AG09319 (cell line): ENCODE data around the gene TTC28.

Experiments used
- DNase-seq: peaks from one replicate; pipeline ENCODE4 v3.0.0-alpha.2; 2010; ENCODE audit warnings: low read depth; ENCODE audit errors: extremely low read depth
- CTCF ChIP-seq: IDR thresholded peaks from 2 replicates; pipeline ENCODE4 v1.5.1; 2011; ENCODE audit warnings: low read depth, mild to moderate bottlenecking, inconsistent platforms, low read length, moderate library complexity

The TTC28 gene

DNA sequence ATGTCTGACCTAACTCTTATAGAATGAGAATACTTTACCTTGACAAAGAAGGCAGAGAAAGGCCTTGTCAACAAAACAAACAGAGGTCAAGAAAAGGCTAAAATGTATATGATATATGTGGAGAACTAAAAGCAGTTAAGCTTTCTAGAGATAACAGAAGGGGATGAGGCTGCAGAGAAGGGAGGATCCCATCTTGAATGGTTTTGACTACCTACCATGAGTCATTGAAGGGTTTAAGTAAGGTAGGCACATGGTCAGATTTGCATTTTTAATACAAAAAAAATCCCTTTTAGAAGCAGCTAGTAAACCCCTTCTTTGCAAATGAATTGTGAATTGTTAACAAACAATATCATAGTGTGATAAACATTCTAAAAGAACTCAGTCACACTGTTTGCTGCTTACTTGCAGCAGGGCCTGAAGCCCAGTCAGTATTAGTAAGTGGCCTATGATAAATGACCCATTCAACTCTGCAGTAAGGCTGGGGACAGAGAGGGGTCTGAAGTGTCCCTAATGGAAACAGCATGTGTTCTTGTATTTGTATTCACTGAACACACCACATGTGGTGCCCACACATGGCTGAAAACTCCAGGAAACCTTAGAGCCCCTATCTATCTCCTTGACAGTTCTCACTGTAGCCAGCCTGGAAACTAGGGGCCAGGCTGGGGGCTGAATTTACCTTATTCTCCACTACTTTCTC is 431.8 kb downstream of the TTC28 start:
- no peak for DNase-seq
- no peak for TF ChIP-seq CTCF

DNA sequence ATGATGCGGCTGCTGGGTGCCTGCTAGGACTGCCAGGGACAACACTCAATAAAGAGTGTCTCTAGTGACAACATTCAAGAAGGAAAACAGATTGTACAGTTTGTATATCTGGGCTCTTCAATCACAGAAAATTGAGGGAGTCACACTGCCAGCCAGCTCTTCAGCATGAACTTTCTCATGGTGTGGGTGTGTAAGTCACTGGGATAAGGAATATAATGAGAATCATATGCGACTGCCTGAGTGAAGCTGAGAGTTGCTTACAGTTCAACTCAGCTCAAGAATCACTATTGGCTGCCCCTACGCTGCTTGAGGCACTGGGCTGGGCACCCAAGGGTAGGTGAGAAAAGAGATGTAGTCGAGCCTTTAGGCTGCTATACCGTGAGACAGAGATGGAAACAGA is 432.5 kb downstream of the TTC28 start:
- TF ChIP-seq CTCF = no peak
- no peak for DNase-seq

GRCh38 chr22:28246397-28246796 is 433.2 kb downstream of the TTC28 start:
- no peak for TF ChIP-seq CTCF

GRCh38 chr22:28245579-28246224 is 433.9 kb downstream of the TTC28 start:
- DNase-seq = no peak
- TF ChIP-seq CTCF = no peak

More at GRCh38 chr22:28246397-28246796, 433.2 kb downstream of the TTC28 start:
- DNase-seq = no peak

DNA sequence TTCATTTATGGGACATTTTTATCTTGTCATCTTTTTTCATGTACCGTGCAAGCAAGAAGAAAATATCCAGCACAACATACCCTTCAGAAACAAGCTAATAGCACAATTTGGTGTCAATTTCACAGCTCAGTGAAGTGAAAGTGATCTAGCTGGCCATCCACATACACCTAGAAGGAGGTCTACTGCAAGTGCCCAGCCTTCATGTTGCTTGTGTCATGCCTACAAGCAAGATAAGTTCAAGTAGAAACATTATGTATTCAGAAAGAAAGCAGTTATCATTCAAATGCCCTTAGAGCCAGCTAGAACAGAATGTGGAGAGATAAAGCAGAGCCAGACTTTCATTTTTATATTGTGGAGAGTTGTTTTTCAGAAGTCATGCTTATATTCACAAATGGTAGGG is 434.9 kb downstream of the TTC28 start:
- no peak for TF ChIP-seq CTCF
- DNase-seq = no peak

GRCh38 chr22:28243539-28243938 is 436.1 kb downstream of the TTC28 start:
- DNase-seq = no peak
- no peak for TF ChIP-seq CTCF

DNA sequence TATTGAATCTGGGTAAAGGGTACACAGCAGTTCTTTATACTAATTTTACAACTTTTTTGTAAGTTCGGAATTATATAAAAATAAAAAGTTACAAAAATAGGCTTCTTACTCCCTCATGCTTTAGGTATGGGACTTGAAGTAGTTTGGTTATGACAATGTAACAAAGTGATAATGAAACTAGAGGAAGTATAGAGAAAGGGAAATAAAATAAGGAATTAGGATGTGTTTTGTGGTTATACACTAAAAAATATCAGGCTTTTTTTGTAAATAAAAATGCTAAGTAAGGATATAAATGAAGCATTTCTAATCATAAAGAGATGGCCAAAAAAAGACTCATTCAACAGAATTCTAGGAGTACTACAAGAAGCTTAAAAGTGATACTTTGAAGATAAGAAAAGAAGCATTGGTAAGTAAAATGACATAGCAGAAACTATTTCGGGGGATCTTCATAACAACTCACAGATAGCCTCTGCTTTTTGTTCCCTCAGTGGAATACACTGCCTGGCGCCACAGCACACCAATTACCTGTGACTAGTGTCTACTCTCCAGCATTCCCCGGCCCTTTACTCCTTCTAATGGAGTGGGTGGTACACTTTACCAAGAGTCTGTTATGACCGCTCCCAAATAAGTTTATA is 437.9 kb downstream of the TTC28 start:
- no peak for TF ChIP-seq CTCF
- no peak for DNase-seq
